Aorta (tissue), 5 donors: ENCODE data around the gene MAST4. TPM values are rescaled to one million over a fixed set of nuclear protein-coding genes. Genes with fewer than 3 reads are reported as not detected.

Source experiments
- ATAC-seq: fragments of 200-7000 bp; cut with Tn5 transposase; one replicate; pipeline ENCODE4 v1.9.1; 2022; ENCODE audit warnings: moderate library complexity; ENCODE audit not compliant: low FRiP score
- DNase-seq, 2 donors: peaks; one replicate each; pipeline ENCODE4 v3.0.0-alpha.2; 2020
- H3K27ac ChIP-seq, 2 donors: one replicate each; pipeline ENCODE4 v1.5.1; 2013; ENCODE audit warnings: low read length in 2 of 2, mild to moderate bottlenecking in 2 of 2, moderate library complexity in 2 of 2, control low read depth in 1 of 2, inconsistent platforms in 1 of 2, low read depth in 1 of 2
- H3K27me3 ChIP-seq, 2 donors: one replicate each; pipeline ENCODE4 v1.6.1; 2013; ENCODE audit warnings: control low read depth in 1 of 2, low read length in 1 of 2, mild to moderate bottlenecking in 1 of 2, moderate library complexity in 1 of 2; ENCODE audit not compliant: insufficient read depth in 2 of 2, control insufficient read depth in 1 of 2
- H3K36me3 ChIP-seq, 2 donors: one replicate each; pipeline ENCODE4 v1.6.1; 2013; ENCODE audit warnings: control low read depth in 1 of 2, low read length in 1 of 2, mild to moderate bottlenecking in 1 of 2; ENCODE audit not compliant: insufficient read depth in 2 of 2, control insufficient read depth in 1 of 2
- H3K4me1 ChIP-seq, 2 donors: one replicate each; pipeline ENCODE4 v1.6.1; 2013; ENCODE audit warnings: low read length in 2 of 2, control low read depth in 1 of 2, mild to moderate bottlenecking in 1 of 2, moderate library complexity in 1 of 2; ENCODE audit not compliant: insufficient read depth in 2 of 2, control insufficient read depth in 1 of 2
- H3K4me3 ChIP-seq, 2 donors: one replicate each; pipeline ENCODE4 v1.5.1; 2013; ENCODE audit warnings: low read length in 2 of 2, control low read depth in 1 of 2, mild to moderate bottlenecking in 1 of 2
- H3K9me3 ChIP-seq: one replicate; pipeline ENCODE4 v1.6.1; 2013; ENCODE audit warnings: mild to moderate bottlenecking, low read length; ENCODE audit not compliant: control insufficient read depth
- WGBS, 2 donors: extraction: QIAGEN DNeasy Blood & Tissue Kit; methylation state at CpG; one replicate each; pipeline ENCODE4 v1.1.7; 2013; 5-methylcytosine and 5-hydroxymethylcytosine counted together
- intact Hi-C, 2 donors: fragments of 100-400 bp; cut with DNase I; formaldehyde crosslinking; loops; one replicate each; pipeline versions ENCODE4 v1.14.2 to v1.15.0; 2022
- polyA plus RNA-seq, 2 donors: library from polyadenylated mRNA; stranded (reverse); fragments of 200-250 nt; gene quantifications; one replicate each; pipeline ENCODE4 v1.2.3, GENCODE V29; 2013
- total RNA-seq, 2 donors: library from RNA; stranded (reverse); fragmentation: NEBNext Ultra II Directional; extraction: Animal tissue kit (Norgen Biotek cat#: 25700); gene quantifications; one replicate each; pipeline ENCODE4 v1.2.1, GENCODE V29; 2021
- donor health status: healthy with polysubstance abuse.
- donor health status: Bipolar disorder and iron deficiency.
- donor health status: DM: no; HTN: no; CAD: no.
- donor health status: DM: no; HTN: no; CAD: no.
- donor health status: DM: yes; HTN: yes; CAD: no.

Gene MAST4
- total and polyA plus RNA-seq, 4 donors = 2.4 to 66.5 (median 24.9) TPM

DNA sequence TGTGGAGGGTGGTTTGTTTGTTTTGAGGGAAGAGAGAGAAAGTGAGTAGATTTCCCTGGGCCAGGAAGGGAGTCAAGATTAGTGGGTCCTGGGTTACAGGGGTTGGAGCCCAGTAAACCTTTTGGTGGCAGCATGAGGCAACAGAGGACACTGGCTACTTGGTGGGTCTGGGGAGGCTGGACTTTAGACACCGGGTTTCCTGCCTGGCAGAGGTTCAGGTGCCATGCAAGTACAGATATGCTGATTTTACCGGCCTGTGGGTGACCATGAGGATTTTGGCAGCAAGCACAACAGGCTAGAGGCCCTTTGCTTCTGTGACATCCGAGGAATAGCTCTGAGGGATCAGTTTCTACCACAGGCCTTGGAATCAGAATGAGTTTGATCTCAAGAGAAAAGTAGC, 18.9 kb downstream of the MAST4 start:
- 56 to 57% methylated on average over 3 of the region's 3 CpGs for WGBS, 2 donors
- DNase-seq (no peak), ATAC-seq (no peak)
- H3K4me3 ChIP-seq = no peak overlapping the region
- H3K9me3 ChIP-seq = no peaks in the 10 kb centered on the region
- intact Hi-C loops = no loop called here
- peaks cover 0 to 2% of the 10 kb centered on the region in 2 donors for H3K27me3 ChIP-seq
- H3K27ac ChIP-seq = no peak overlapping the region
- no peaks in the 10 kb centered on the region for H3K36me3 ChIP-seq
- no peaks in the 10 kb centered on the region for H3K4me1 ChIP-seq

DNA sequence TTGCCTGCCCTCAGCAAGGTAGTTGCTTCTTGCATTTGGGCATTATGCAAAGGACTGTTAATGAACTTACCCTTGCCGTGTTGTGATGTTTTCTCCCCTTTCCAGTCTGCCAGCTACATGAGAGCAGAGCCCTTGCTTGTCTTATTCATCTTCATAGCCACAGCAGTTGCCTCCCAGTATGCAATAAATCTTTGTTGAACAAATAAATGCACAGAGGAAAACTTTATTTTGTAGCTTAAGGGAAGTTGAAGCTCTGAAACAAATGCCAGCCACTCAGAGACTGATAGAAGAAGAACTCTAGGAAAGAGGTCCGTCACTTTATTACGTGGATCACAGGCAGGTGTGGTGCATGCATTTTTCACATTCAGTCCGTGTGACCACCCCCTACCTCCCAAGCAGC, 19.7 kb downstream of the MAST4 start:
- Histone ChIP-seq H3K36me3 (no peaks in the 10 kb centered on the region), H3K4me1 (no peaks in the 10 kb centered on the region), H3K4me3 (no peak overlapping the region), H3K9me3 (no peaks in the 10 kb centered on the region), H3K27ac (no peak overlapping the region), H3K27me3 (peaks cover 0 to 2% of the 10 kb centered on the region in 2 donors)
- intact Hi-C loops = no loop called here
- 72 to 92% methylated on average over 4 of the region's 4 CpGs for WGBS, 2 donors
- DNase-seq (no peak), ATAC-seq (no peak)

DNA sequence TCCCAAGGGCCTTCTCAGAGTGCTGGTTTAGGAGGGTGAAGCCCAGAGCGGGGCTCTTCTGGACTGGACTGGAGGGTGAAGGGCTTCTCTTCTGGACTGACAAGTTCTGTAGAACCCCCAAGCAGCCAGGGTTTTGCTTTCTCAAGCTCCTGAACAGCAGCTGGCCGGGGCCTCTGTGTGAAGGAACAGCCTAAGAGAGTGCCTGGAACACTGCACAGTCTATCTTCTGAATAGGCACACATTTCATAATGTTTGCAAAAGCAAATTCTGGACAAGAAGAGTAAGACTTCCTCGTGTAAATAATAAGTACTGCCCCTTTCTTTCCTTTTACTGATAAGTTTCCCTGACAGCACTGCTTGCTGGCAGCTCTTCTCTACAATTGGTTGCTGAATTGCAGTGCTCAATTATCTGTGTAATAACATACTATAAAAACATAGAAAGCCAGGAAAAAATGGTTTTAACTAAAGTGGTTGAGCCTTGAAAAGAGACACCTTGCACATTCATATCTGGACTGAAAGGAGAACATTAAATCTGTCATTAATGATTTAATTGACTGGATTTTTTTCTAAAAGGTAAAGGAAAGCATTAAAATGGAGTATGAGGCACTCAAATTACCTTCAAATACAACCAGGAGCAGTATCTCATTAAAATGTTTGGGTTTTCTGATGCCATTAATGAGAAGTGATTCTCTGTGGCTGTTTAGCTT, 20.5 kb downstream of the MAST4 start:
- 40 to 44% methylated on average over 3 of the region's 3 CpGs for WGBS, 2 donors
- Histone ChIP-seq H3K27ac (no peak overlapping the region), H3K9me3 (no peaks in the 10 kb centered on the region), H3K36me3 (no peaks in the 10 kb centered on the region), H3K4me3 (no peak overlapping the region), H3K4me1 (no peaks in the 10 kb centered on the region), H3K27me3 (peaks cover 0 to 2% of the 10 kb centered on the region in 2 donors)
- no peak for DNase-seq
- no peak for ATAC-seq
- intact Hi-C loops = no loop called here

DNA sequence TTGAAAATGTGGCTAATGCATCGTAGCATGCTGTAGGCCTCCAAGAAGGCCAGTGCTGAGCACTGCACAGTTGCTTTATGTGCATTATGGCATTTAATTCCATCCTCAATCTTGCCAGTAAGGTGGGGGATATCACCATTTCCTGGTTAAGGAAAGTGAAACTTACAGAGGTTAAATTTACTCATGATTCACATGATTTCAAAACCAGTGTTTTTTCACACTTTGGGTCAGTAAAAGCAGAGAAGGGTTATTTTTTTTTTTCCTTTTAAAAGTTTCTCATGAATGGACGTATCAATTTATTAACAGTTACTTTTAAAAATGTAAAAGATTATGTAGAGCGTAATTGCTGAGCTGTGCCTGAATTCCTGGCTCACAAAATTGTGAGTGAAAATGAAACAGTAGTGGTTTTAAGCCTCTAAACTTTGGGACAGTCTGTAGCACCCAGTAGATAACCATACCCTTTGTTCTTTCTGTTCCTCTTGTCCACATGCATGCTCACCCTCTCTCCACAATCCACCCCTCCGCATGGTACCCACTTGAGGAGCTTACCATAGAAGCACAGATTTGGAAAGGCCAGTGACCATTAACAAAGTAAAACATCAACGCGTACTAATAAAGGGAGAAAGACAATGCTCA, 21.2 kb downstream of the MAST4 start:
- Histone ChIP-seq H3K4me3 (no peak overlapping the region), H3K4me1 (no peaks in the 10 kb centered on the region), H3K9me3 (no peaks in the 10 kb centered on the region), H3K27ac (no peak overlapping the region), H3K27me3 (peaks cover 0 to 2% of the 10 kb centered on the region in 2 donors), H3K36me3 (no peaks in the 10 kb centered on the region)
- no peak for DNase-seq
- no peak for ATAC-seq
- WGBS, 2 donors = 73 to 88% methylated on average over 6 of the region's 6 CpGs
- intact Hi-C loops = no loop called here

DNA sequence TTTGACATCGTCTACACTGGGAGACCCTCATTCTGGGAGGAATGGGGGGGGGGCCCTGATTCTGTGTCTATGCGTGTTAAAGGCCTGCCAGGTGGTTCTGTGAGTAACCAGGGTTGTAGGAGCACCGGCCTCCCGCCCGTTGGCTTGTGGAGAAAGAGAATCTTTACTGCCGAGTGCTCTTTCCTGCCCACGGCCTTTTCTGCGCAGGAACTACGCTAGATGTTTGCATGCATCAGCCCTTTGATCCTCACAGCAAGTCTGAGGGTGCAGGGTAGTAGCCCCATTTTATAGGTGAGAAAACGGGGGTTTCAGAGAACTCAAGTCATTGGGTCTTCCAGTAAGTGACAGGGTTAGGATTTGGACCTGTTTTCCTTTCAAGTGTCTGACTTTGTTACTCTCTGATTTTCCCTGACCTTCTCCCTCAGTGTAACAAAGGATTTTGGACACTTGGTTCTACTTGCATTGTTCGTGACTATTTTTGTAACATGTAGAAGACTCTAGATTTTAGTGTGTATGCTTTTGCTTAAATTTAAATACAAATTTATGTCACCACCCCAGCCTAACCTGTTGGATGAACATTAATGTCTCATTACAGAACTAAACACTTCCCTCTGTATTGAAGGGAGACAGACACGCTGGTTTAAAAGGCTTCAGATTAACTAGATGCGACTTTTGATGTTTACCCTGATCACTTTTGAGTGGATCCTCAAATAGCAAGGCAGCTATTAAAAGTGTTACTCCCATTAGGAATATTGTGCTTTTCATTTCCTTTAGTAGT, 22.0 kb downstream of the MAST4 start:
- 80 to 81% methylated on average over 13 of the region's 13 CpGs for WGBS, 2 donors
- Histone ChIP-seq H3K27me3 (peaks cover 0 to 2% of the 10 kb centered on the region in 2 donors), H3K9me3 (peaks cover 2% of the 10 kb centered on the region), H3K4me3 (no peak overlapping the region), H3K27ac (no peak overlapping the region), H3K4me1 (no peaks in the 10 kb centered on the region), H3K36me3 (no peaks in the 10 kb centered on the region)
- no peak for DNase-seq
- no peak for ATAC-seq
- intact Hi-C loops = no loop called here

DNA sequence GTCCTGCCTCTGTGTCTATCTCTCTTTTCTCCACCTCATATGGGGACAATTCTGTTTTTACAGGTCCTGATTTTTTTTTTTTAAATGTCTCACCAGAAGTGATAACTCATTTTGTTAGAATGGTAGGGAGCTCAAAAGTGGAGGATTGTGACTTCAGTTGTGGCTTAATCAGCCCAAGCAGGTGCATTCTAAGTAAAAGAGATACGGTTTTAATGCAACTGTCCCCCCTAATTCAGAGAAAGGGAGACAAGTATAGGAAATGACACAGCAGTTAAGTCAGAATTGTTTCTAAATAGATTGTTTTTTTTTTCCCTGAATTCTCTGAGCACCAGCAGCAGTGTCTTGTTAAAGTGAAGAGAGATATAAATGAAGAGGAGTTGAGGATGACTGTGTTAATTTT, 24.5 kb downstream of the MAST4 start:
- DNase-seq (no peak), ATAC-seq (no peak)
- 62 to 64% methylated on average over 1 of the region's 1 CpG for WGBS, 2 donors
- Histone ChIP-seq H3K4me1 (no peaks in the 10 kb centered on the region), H3K4me3 (no peak overlapping the region), H3K36me3 (no peaks in the 10 kb centered on the region), H3K9me3 (peaks cover 2% of the 10 kb centered on the region), H3K27me3 (no peaks in the 10 kb centered on the region), H3K27ac (no peak overlapping the region)
- intact Hi-C loops = no loop called here

DNA sequence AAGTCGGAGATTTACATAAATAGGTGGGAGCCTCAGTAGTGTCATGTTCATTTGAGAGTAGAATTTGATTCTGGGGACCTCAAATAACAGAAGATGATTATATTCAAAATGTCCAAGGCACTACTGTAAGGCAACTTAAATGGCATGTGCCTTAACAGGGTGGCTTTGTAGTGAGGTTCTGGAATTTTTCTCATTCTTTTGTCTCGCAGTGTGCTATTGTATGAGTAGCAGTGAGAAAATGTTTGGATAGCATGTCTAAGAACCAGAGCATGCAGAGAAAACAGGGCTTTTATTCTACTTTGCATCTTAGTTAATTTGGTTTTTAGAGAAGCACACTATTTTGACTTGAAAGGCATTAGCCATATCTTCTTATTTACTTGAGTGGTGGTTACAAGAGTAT, 25.0 kb downstream of the MAST4 start:
- 5 to 22% methylated on average over 2 of the region's 2 CpGs for WGBS, 2 donors
- Histone ChIP-seq H3K36me3 (no peaks in the 10 kb centered on the region), H3K4me3 (no peak overlapping the region), H3K27ac (no peak overlapping the region), H3K27me3 (no peaks in the 10 kb centered on the region), H3K9me3 (peaks cover 2% of the 10 kb centered on the region), H3K4me1 (no peaks in the 10 kb centered on the region)
- intact Hi-C loops = no loop called here
- DNase-seq (no peak), ATAC-seq (no peak)

DNA sequence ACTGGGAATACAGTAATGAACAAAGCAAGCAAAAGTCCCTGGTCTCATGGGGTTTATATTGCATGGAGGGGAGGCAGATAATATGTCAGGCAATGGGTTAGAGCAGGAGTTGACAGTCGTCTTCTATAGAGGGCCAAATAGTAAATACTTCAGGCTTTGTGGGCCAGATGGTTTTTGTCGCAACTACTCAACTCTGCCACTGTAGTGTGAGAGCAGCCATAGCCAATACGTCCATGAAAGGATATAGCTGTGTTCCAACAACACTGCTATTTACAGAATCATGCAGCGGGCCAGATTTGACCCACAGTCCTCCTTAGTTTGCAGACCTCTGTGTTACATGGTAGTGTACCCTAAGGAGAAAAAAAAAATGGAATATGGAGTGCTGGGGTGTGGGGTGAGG, 25.5 kb downstream of the MAST4 start:
- Histone ChIP-seq H3K9me3 (peaks cover 2% of the 10 kb centered on the region), H3K27ac (no peak overlapping the region), H3K4me3 (no peak overlapping the region), H3K27me3 (no peaks in the 10 kb centered on the region), H3K36me3 (no peaks in the 10 kb centered on the region), H3K4me1 (no peaks in the 10 kb centered on the region)
- intact Hi-C loops = no loop called here
- ATAC-seq = no peak
- 35 to 54% methylated on average over 4 of the region's 4 CpGs for WGBS, 2 donors
- no peak for DNase-seq
